Frontal cortex (tissue), 4 donors: ENCODE results near the gene ANKMY1. TPM values are rescaled to one million over a fixed set of nuclear protein-coding genes. Genes with fewer than 3 reads are reported as not detected.

Source experiments
- DNase-seq, 2 donors: peaks; one replicate each; pipeline ENCODE4 v3.0.0; 2012; ENCODE audit warnings: low spot score in 2 of 2
- FAIRE-seq: peaks from 2 replicates; lab custom pipeline; 2012; peaks lifted over from hg19 to GRCh38; lab: Jason Lieb, UNC
- total RNA-seq: library from RNA; depleted of rRNA; stranded (reverse); fragments of >200 nt; gene quantifications from one replicate; pipeline ENCODE4 v1.2.3, GENCODE V29; 2014
- donor health status: control.
- donor health status: control.
- donor health status: control.

Gene ANKMY1
- total RNA-seq, 1 donor from 2014 or later, result 4.9 TPM

DNA sequence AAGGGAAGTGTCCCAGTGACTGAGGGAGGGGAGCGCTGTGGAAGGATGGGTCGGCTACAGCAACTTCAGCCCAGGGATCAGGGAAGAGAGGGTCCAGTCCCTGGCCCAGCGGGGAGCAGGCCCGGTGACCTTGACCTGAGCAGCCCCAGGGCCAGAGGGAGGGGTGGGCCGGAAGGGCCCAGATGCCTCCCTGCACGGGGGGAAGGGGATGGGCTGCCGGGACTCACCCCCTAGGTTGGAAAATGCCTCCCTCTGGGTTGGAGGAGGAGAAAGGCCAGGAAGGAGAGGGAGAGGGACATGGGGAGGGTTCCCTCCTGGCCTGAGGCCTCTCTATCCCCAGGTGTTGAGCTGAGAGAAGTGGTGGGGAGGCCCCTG, 102.5 kb downstream of the ANKMY1 start:
- DNase-seq (no peak), FAIRE-seq (no peak)

DNA sequence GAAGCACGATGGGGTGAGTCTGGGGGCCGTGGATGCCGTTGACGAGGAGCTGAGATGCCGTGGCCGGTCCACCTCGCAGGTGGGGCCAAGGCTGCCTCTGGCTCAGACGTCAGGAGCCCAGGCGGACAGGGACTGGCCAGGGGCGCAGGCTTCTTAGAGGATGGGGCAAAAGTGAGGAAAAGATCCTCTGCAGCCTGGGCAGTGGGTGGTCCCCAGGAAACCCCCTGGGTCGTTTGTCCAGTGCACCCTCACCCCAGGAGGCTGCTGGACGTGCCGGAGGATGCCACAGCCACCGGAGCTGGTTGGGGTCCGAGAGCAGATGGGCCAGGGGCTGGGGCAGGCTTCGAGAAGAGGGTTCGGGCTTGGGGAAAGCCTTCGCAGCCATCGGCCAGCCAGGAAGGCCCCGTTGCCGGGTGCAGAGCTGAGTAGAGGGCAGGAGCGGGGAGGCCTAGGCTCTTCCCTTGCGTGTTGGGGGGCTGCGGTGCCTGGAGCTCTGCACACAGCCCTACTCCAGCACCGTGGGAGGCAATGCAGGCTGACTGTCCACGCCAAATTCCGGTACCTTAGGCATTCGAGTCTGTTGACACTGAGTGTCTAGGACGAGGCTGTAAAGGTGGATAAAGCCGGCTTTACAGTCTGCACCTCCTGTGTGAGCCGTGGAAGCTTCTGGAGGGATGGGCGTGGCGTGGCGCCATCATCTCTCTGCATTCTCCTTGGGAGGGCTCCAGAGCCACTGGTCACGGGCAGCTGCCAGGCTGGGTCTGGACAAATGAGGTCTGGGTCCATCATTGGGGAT, 103.5 kb downstream of the ANKMY1 start:
- DNase-seq (no peak), FAIRE-seq (no peak)

DNA sequence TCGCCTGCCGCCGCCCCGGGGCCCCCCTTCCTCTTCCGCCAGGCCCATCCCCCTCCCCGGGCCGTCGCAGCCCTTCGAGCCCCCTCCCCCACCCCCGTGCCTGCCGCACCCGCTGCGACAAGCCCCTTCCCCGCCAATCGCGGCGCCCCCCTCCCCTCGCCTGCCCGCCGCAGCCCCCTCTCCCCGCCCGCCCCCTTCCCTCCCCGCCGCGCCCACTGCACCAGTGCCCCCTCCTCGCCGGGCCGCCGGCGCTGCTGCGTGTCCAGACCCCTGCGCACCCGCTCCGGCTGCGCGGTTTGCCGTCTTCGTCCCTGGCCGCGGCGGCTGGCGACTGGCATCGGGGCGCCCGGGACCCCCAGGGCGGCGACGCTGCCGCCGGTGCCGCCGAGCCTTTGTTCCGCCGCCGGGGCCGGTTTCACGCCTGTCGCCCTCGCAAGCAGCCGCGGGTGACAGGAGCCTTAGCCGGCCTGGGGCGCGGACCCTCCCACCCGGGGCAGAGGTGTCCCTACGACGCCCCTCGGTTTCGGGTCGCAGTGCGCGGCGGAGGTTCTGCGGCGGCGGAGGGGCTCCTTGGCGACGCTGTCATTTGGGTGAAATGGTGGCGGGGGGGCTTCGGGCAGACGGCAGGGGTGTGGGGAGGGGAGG, 104.2 kb downstream of the ANKMY1 start:
- DNase-seq (no peak), FAIRE-seq (no peak)

DNA sequence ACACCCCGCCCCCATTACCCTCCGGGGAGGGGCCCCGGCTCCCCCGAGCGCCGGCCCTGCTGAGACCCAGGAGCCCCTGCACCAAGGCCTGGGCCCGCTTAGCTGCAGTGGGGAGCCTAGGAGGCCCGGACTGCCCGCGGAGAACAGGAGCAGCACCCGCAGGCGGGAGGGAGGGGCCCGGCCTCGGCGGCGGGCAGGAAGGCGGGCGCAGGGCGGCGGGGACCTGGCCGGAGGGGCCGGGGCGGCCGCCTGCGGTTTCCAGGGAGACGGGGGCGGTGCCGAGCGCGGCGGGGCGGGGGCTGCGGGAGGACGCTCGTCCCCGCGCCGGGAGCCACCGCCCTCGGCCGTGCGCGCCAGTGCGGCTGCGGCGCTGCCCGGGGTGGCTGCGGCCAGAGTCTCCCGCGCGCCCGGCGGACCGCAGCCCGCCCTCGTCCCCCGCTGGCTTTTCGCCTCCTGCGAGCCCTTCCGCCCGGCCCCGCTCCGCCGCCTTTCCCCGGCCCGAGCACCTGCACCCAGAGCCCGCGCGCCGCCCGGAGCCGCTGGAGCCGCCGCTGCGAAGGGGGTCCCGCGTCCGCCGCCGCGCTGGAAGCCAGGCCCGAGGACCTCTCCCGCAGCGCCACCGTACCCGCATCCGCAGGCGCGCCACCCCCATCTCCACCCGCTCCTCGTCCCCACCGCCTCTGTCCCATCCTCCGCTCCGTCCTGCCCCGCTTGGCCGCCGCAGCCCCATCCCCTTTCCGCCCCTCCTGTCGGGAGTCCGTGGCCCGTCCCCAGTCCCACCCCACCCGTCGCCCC, 105.1 kb downstream of the ANKMY1 start:
- peak; percentile 91 for DNase-seq
- no peak for FAIRE-seq

DNA sequence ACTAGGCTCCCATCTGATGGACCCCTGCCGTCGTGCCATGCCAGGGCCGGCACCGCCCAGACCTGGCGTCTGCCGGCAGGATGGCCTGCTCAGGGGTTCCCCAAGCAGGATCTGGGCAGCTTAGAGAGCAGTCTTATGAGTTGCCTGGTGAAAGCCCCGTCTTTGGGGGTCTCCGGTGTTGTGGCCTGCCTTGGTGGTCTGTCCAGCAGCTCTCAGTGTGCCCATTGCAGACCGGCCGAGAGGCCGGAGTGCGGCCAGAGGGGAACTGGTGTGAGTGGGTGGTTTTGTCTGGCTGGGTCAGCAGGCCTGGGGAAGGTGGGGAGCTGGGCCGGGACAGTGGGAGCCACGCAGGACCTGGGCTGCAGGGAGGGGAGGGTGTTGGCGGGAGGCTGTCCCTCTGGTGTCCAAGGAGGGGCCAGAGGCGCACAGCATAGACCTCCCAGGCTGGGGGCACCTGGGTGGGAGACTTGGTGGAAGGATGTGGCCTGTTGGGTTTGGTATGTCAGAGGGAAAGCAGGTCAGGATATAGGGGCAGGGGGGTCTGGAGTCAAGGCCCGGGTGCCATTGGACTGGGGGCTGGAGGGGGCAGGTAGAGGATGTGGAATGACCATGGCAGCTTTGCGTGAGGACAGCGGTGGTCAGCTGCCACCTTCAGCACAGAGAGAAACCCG, 105.9 kb downstream of the ANKMY1 start:
- no peak for DNase-seq
- no peak for FAIRE-seq

DNA sequence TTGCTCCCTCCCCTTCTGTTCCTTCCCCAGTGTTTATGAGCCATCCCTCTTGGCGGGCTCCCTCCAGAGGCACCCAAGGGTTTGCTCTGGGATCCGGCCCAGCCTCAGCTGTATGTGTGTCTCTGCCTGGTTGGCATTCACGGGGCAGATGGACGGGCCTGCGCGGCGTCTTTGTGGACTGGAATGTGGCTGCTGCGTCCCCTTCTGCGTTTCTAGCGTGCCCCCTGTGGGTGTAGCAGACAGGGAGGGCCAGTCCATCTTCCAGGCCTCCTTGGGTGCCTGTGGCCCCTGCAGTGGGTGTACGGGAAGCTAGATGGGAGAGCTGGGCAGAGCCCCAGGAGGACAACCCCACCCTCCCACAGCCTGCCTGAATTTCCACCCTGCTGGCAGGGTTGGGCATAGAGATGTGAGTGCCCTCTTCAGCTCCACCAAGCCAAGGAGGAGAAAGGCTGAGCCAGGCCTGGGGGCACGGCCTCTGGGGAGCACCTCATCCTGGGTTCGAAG, 106.6 kb downstream of the ANKMY1 start:
- DNase-seq (no peak), FAIRE-seq (no peak)

DNA sequence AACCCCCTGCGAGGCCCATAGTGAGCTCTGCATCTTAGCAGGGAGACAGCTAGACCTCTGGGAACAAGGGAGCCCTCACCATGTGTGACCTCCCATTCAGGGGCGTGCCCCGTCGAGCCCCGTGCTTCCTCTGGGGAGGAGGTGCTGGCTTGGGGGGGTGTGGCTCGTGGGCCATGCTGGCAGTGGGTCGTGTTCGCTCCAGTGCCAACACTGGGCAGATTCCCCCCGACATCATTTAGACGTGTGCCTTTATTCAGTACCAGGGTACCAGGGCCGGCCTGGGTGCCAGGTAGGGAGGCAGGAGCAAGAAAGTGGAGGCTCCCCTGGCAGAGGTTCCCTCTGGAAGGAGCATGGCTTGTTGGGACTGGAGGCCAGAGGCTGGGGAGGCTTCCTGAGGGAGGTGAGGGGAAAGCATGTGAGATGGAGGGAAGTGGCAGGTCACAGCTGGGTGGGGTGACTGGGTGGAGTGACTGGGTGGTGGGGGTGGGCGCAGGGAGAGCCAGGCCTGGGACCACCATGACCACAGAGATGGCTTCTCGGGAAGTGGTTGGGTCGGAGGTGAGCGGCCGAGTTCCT, 107.2 kb downstream of the ANKMY1 start:
- DNase-seq (no peak), FAIRE-seq (no peak)

DNA sequence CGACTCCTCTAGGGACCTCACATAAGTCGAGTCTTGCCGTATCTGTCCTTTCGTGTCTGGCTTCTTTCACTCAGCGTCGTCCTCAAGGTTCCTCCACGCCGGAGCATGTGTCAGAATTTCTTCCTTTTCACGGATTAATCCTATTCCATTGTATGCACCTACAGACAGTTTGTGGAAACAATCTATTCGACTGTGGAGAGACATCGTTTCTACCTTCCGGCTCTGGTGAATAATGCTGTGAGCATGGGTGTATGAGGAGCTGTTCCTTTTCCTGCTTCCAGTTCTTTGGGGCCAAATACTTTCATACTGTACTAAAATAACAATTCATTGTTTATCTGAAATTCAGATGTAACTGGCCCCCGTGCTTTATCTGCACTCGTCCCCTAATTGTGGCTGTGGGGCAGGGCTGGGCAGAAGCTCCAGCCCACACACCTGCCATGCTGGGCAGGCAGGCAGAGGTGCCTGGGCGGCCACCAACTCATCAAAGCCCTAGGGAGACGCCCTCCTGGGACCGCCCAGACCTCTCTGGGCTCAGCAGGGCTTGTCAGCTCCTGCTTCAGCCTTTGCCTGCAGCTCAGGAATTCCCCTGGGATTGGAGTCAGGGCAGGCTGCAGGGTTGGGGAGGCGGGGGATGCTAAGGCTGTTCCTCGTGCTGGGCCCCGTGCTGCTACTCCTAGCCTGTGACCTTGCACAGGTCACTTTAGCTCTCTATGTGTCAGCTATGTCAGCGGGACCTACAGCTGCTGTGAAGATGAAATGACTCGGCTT, 107.8 kb downstream of the ANKMY1 start:
- no peak for FAIRE-seq
- DNase-seq, result no peak

DNA sequence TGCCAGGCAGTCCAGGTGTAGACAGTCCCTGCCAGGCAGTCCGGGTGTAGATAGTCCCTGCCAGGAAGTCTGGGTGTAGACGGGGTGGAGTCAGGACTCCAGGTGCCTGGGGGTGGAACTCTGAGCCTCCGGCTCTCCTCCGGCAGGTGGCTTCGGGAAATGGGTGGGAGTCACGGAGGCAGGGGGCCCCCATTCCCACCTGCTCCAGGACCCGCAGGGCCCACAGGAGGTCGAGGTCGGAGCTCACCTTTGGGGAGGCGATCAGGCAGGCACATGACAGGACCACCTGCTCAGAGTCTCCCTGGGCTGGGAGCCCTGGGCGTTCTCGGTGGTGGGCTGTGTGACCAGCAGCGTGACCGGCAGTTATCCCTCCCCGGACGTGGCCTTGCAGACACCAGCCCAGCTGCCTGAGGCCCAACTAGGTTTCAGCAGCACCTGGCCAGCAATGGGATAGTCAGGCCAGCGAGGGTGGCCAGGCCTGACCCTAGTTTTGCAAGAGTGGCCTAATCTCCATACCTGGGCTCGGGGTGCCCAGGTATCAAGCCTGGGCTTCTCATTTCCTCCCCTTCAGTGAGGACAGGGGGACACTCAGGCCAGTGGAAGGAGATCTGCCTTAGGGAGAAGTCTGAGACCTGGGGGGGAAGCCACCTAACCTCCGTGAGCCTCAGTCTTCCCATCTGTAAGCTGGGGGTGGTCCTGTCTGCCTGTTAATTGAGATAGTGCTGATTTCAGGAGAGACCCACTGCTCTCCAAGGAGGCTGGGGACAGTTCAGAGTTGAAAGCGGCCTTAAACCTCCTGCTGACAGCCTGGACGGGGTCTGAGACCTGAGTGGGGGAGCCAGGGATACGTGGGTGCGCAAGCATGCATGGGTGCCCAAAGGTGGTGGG, 109.2 kb downstream of the ANKMY1 start:
- no peak for FAIRE-seq
- no peak for DNase-seq

DNA sequence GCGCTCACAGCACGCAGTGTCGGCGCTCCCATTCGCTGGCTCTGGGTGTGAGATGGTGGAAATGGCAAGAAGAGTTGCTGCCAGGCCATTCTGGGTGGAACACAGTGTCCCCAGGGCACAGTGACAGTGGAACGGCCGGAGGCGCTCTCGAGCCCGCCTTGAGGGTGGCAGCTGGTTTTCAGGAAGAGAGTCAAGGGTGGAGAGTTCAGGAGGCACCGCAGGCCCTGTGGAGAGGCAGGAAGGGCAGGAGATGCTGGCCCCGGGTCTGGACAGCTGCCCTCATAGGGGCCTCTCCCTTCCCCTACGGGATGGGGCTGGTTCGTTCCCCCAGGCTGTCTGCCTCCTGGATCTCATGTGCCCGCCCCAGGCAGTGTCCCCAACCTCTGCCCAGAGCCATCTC, 109.9 kb downstream of the ANKMY1 start:
- FAIRE-seq, result no peak
- DNase-seq, result no peak

DNA sequence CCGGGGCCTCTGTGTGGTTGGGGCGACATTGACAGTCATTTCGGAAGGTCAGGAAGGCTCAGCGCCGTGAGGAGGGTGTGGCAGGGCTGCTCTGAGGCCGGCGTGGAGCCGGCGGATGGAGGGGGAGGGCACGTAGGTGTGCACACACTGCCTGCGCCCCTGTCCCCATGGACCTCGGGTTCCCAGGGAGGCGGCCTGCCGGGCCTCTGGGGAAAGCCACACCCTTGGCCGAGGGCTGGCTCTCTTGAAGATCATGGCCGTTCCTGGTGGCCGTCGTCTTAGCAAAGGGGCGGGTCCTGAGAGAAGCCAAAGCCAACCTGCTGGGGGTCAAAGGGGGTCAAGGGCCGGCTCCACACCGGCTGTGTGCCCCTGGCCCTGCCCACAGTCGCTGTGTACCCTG, 110.5 kb downstream of the ANKMY1 start:
- DNase-seq (no peak), FAIRE-seq (no peak)

DNA sequence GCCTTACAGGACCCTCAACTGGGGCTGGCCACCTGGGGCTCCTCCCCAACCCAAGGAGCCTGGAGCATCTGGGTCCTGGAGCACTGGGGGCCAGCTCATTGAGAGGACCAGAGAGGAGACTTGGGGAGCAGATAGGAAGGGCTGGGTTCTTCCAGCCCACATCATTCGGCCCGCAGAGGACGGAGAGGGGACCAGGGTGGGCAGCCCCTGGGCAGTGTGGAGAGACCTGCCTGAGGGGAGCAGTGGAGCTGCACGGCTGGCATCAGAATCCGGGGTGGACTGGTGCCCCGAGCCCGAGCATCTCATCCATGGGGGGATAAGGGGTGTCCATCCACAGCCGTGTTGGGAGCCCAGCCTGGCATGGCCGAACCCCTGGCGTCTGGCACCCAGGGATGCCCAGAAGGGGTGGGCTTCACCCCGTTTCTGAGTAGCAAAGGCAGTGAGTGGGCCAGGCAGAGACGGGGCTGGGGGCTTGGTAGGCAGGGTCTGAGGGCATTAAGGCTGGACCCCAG, 111.1 kb downstream of the ANKMY1 start:
- DNase-seq (no peak), FAIRE-seq (no peak)

DNA sequence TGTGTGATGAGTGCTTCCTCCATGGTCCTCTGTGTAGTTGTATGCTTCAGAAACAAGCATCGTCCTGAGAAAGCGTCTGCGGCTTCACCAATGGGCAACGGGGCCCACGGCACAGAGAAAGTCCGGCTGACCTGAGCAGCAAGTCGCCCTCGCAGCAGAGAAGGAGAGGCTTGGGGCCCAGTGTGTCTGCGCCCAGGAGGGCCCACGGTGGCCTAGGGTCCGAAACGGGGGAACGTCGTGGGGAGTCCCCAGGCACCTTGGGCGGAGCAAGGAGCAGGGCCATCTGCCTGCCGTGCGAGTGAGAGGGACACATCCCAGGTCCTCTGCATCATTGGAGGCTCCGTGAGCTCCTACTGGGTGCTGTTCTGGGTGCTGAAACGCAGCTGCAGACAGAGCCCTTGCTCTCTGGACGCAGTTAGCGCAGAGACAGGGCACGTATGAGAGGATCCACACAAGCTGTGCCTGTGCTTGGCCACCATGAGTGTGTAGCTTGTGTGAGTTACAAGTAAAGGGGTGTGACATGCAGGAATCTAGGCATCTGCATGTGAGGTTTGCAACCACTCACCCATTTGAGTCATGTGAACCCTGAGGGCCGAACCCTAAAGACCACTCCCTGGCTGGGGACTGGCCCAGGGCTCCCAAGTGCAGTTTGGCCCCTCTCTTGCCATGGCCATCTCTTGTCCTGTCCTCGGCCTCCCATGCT, 111.7 kb downstream of the ANKMY1 start:
- DNase-seq (no peak), FAIRE-seq (no peak)

DNA sequence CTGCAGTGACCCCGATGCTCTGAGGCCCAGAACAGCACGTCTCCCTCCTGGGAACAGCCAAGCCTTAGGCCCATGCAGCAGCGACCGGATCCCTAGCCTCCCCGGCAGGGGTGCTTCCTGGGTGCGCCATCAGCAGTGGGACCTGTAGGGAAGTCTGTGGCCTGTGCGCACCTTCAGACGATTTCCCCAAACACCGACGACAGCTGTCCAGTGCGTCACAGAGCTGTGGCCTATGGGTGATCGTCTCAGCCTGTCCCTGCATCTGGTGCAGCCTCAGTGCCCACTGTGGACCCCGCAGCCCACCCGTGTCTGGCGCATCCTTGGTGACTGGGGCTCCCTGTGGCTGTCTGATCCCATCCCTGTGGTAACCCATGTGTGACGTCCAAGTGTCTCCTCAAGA, 113.3 kb downstream of the ANKMY1 start:
- no peak for DNase-seq
- FAIRE-seq, result no peak

DNA sequence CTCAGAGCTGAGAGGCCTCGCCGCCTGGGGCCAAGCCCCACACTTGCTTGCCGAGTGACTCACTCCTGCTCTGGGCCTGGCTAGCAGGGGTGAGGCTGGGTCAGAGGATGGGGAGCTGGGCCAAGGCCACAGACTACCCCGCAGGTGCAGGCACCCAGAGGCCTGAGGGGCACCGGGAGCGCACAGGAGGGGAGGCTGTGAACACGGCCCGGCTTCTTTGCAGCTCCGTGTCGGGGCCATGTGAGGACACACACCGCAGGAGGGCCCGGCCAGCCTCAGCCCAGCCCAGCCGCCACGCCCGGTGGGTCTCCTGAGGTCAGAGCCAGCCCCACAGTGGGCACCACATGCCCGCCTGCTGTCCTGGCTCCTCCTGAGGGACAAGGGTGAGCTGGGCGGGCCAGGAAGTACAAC, 113.9 kb downstream of the ANKMY1 start:
- FAIRE-seq, result no peak
- DNase-seq, result no peak

DNA sequence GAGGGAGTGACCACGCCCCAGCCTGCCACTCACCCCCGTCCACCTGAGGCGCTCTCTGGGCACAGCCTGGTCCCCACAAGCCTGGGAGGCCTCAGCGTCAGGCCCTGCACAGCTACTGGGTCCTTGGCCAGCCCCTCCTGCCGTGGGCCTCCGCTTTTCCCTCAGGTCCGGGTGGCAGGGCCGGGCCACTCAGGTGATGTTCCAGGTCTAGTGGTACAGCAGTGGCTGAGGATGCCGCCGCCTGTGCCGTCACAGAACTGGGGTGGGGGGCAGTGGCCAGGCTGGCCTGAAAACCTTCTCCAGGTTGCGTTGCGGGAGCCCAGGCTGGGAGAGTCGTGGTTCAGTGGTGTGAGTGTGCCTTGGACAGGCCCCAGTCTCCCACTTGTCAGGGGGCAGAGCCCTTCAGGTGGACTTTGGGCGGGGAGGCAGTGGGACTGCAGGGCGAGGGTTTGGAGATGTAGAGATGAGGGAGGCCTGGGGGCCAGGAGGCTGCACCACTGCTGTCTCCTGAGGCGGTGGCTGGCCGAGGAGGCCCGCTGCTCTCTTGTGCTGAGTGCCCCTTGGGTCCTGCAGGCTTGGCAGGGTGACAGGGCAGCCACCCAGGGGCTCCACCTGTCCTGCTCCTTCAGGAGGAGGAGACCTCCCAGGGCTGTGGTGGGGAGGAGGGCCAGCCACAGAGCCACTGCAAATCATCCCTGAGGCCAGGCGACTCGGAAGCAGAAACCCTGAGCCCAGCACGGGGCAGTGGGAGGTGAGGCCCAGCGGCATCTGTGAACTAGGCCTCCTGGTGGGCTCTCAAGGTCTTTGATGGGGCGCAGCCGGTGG, 114.7 kb downstream of the ANKMY1 start:
- FAIRE-seq, result no peak
- DNase-seq, result no peak
